HL-60 (cell line): ENCODE measurements around the gene DSG3.

Experiments
- CTCF ChIP-seq: IDR thresholded peaks from one replicate; pipeline ENCODE4 v1.5.1; 2011; ENCODE audit warnings: low read length, control low read depth, inconsistent platforms; ENCODE audit not compliant: insufficient read depth
- POLR2AphosphoS5 ChIP-seq: IDR thresholded peaks from 2 replicates; pipeline ENCODE4 v1.6.1; 2012; ENCODE audit warnings: low read depth
- REST ChIP-seq: IDR thresholded peaks from 2 replicates; pipeline ENCODE4 v1.6.1; 2012; ENCODE audit warnings: low read depth; ENCODE audit not compliant: insufficient replicate concordance
- SPI1 ChIP-seq: IDR thresholded peaks from 2 replicates; pipeline ENCODE4 v1.6.1; 2012; ENCODE audit warnings: low read depth, mild to moderate bottlenecking, borderline replicate concordance

- TF ChIP-seq CTCF (no peak), POLR2AphosphoS5 (no peak), SPI1 (peak; percentile 47; the same call in 1 of the 2 replicates), REST (no peak)
Measured at GRCh38 chr18:31439807-31440325, 7.7 kb upstream of the DSG3 start.
